Measurements from ENCODE around the gene SVIL. TPM values are rescaled to one million over a fixed set of nuclear protein-coding genes. Genes with fewer than 3 reads are reported as not detected.

The SVIL gene
- total RNA-seq, 3 donors from 2014 or later (not counting 1 experiment from before 2014, with no cell fraction given), result 24.9 to 57.2 (median 33.5) TPM

DNA sequence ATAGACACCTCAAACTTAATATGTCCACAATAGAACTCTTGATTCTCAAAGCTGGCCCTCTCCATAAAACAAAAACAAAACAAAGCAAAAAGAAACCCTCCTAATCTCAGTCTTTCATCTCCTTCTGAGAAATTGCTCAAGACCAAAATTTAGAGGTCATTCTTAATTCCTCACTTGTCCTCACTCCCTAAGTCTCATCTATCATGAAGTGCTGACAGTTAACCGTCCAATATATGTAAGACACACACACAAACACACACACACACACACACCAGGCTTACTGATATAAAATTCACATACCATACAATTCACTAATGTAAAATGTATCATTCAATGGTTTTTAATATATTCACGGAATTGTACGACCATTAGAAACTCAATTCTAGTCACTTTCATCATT is 17.0 kb upstream of the SVIL start:
- intact Hi-C loops (cut with micrococcal nuclease), result no loop called here
- Mint-ChIP-seq H3K27me3 (ENCODE audit: low read depth in 2 of 2) (no peaks in the 10 kb centered on the region), H3K27ac (peak overlapping the region in 1 of 2 donors; percentile 0), H3K9me3 (no peaks in the 10 kb centered on the region), H3K4me1 (peaks cover 34 to 56% of the 10 kb centered on the region in 2 donors), H3K4me3 (no peak overlapping the region), H3K36me3 (no peaks in the 10 kb centered on the region)
- 63% methylated on average over 3 of the region's 3 CpGs for WGBS (ENCODE audit: insufficient coverage)
- no peak for DNase-seq
- ATAC-seq, result no peak
- TF ChIP-seq, protein P1, sequence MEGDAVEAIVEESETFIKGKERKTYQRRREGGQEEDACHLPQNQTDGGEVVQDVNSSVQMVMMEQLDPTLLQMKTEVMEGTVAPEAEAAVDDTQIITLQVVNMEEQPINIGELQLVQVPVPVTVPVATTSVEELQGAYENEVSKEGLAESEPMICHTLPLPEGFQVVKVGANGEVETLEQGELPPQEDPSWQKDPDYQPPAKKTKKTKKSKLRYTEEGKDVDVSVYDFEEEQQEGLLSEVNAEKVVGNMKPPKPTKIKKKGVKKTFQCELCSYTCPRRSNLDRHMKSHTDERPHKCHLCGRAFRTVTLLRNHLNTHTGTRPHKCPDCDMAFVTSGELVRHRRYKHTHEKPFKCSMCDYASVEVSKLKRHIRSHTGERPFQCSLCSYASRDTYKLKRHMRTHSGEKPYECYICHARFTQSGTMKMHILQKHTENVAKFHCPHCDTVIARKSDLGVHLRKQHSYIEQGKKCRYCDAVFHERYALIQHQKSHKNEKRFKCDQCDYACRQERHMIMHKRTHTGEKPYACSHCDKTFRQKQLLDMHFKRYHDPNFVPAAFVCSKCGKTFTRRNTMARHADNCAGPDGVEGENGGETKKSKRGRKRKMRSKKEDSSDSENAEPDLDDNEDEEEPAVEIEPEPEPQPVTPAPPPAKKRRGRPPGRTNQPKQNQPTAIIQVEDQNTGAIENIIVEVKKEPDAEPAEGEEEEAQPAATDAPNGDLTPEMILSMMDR (IDR thresholded peaks at IDR 0.05), result no peak
- Histone ChIP-seq H3K36me3 (ENCODE audit: control insufficient read depth, insufficient read depth, low read length) (peaks cover 3% of the 10 kb centered on the region), H3K27me3 (ENCODE audit: control insufficient read depth, insufficient read depth, low read length) (no peaks in the 10 kb centered on the region), H3K27ac (ENCODE audit: low read length) (no peak overlapping the region), H3K4me1 (ENCODE audit: control insufficient read depth, insufficient read depth, low read length) (peaks cover 16% of the 10 kb centered on the region), H3K4me3 (ENCODE audit: low read length) (no peak overlapping the region), H3K9me3 (ENCODE audit: control insufficient read depth, insufficient read depth, low read length) (peaks cover 4% of the 10 kb centered on the region)

DNA sequence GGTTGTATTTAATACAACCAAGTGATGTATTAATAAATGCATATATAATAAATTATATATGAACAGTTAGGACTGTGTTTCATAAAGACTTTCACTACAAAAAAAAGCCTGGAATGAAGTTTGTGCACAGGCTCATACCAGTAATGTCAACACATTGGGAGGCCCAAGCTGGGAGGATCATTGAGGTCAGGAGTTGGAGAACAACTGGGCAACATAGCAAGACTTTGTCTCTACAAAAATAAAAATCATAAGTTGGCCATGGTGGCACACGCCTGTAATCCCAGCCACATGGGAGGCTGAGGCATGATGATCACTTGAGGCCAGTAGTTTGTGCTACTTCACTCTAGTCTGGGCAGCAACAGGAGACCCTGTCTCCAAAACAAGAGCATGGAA is 15.8 kb upstream of the SVIL start:
- Mint-ChIP-seq H3K4me3 (no peak overlapping the region), H3K36me3 (no peaks in the 10 kb centered on the region), H3K27ac (no peak overlapping the region), H3K4me1 (peaks cover 36 to 58% of the 10 kb centered on the region in 2 donors), H3K9me3 (no peaks in the 10 kb centered on the region), H3K27me3 (ENCODE audit: low read depth in 2 of 2) (no peaks in the 10 kb centered on the region)
- no peak for ATAC-seq
- Histone ChIP-seq H3K27ac (ENCODE audit: low read length) (no peak overlapping the region), H3K36me3 (ENCODE audit: control insufficient read depth, insufficient read depth, low read length) (peaks cover 3% of the 10 kb centered on the region), H3K4me1 (ENCODE audit: control insufficient read depth, insufficient read depth, low read length) (peaks cover 20% of the 10 kb centered on the region), H3K27me3 (ENCODE audit: control insufficient read depth, insufficient read depth, low read length) (no peaks in the 10 kb centered on the region), H3K4me3 (ENCODE audit: low read length) (no peak overlapping the region), H3K9me3 (ENCODE audit: control insufficient read depth, insufficient read depth, low read length) (no peaks in the 10 kb centered on the region)
- no peak for DNase-seq
- TF ChIP-seq, protein P1 (IDR thresholded peaks at IDR 0.05), result no peak
- 82% methylated on average over 1 of the region's 1 CpG for WGBS (ENCODE audit: insufficient coverage)
- intact Hi-C loops (cut with micrococcal nuclease), result no loop called here

DNA sequence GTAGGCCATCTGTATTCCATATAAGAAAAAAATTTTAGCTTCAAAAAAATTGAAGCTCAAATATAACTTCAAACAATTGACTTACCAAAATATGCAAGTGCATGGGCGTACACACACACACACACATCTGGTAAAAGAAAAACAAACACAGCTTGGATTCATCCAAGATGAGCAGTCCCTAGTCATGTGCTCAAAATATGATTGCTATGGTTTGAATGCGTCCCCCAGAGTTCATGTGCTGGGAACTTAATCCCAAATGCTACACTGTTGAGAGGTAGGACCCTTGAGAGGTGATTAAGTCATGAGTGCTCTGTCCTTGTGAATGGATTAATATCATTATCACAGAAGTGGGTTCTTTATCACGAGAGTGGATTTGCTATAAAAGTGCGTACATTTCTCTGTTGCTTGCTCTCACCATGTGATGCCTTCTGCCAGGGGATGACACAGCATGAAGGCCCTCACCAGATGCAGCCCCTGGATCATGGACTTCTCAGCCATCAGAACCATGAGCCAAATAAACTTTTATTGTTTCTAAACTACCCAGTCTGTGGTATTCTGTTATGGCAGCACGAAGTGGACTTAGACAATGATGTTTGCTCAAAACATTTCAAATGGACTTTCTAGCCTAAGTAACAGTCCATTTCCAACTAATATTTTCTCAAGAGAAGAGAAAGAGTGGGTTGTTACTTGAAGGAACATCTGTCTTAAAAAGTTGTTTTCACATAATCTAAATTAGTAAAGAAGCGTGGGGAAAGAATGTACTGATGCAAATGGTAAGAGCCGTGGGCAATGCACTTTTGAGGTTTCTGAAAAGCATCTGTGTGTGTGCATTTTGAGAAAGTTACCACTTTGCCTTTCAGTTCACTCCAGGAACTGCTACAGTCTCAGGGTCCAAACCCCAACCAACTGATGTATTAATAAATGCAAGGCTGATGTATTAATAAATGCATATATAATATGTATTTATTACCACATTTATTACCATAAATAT is 15.1 kb upstream of the SVIL start:
- H3K4me1 Mint-ChIP-seq, result peaks cover 36 to 51% of the 10 kb centered on the region in 2 donors
- H3K36me3 Mint-ChIP-seq, result no peaks in the 10 kb centered on the region
- ATAC-seq (no peak), DNase-seq (no peak)
- H3K4me3 Mint-ChIP-seq, result no peak overlapping the region
- peak overlapping the region in 1 of 2 donors; percentile 78 for H3K27ac Mint-ChIP-seq
- peaks cover 20% of the 10 kb centered on the region for H3K4me1 ChIP-seq (ENCODE audit: control insufficient read depth, insufficient read depth, low read length)
- WGBS (ENCODE audit: insufficient coverage), result 80% methylated on average over 7 of the region's 7 CpGs
- TF ChIP-seq, protein P1 (IDR thresholded peaks at IDR 0.05), result no peak
- no peaks in the 10 kb centered on the region for H3K27me3 Mint-ChIP-seq (ENCODE audit: low read depth in 2 of 2)
- no peaks in the 10 kb centered on the region for H3K27me3 ChIP-seq (ENCODE audit: control insufficient read depth, insufficient read depth, low read length)
- no peaks in the 10 kb centered on the region for H3K9me3 Mint-ChIP-seq
- H3K27ac ChIP-seq (ENCODE audit: low read length), result no peak overlapping the region
- H3K36me3 ChIP-seq (ENCODE audit: control insufficient read depth, insufficient read depth, low read length), result no peaks in the 10 kb centered on the region
- intact Hi-C loops (cut with micrococcal nuclease), result no loop called here
- no peaks in the 10 kb centered on the region for H3K9me3 ChIP-seq (ENCODE audit: control insufficient read depth, insufficient read depth, low read length)
- no peak overlapping the region for H3K4me3 ChIP-seq (ENCODE audit: low read length)

Measured in natural killer cell (primary cell).